ENCODE measurements around the gene RAD51B.

The RAD51B gene

DNA sequence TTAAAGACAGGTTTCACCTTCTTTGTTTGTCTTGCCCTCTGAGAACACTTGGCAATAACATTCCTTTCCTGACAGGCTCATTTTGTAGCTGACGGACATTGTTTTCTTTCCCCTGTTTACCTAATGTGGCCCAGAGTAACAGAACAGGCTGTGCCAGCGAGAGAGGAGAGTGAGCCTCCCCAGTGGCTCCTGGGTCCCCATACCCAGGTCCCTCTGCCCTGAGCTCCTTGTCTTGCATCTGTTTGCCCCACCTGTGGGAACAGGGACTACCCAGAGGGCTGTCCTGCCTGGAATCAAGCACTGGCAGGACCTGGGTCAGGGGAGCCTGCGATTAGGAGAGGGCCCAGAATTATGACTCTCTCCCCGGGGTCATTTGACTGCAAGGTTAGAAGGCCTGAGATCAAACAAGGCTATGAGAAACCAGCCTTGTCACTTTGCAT lies 750.4 kb downstream of the RAD51B start:
- no peak for DNase-seq (ENCODE audit: low read depth in 2 of 2)

DNA sequence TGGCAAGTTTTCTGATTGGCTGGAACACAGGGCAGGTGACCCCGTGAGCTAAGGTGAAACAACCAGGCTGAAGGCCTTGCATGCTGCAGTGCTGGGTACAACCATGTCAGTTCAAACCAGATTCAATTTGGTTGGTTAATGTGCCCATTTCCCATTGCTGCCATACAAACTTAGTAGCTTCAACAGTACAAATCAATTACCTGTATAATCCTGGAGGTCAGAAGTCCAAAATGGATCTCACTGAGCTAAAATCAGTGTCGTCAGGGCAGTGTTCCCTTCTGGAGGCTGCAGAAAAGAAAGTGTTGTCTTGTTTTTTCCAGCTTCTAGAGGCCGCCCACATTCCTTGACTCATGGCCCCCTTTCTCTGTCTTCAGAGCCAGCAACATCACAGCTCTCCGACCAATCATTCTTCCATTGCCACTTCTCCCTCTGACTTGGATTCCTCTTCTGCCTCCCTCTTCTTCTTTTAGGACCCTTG lies 751.6 kb downstream of the RAD51B start:
- DNase-seq (ENCODE audit: low read depth in 2 of 2), result no peak

- DNase-seq (ENCODE audit: low read depth in 2 of 2), result no peak
These were observed 752.4 kb downstream of the RAD51B start for GRCh38 chr14:68571928-68572525.

DNA sequence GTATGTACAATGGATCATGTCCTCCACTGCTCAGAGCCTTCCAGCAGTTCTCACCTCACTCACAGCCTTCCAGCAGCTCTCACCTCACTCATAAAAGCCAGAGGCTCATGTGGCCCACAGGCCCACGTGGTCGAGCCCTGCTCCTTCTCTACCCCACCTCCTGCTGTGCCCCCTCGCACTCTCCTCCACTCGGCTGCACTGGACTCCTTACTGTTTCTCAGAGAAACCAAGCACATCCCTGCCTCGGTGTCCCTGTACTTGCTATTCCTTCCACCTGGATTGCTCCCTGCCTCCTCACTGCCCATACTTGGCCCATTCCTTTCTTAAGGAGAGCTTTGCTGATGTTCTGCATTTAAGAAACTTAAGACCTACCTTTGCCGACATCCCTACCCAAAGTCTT lies 753.5 kb downstream of the RAD51B start:
- DNase-seq (ENCODE audit: low read depth in 2 of 2), result no peak

DNA sequence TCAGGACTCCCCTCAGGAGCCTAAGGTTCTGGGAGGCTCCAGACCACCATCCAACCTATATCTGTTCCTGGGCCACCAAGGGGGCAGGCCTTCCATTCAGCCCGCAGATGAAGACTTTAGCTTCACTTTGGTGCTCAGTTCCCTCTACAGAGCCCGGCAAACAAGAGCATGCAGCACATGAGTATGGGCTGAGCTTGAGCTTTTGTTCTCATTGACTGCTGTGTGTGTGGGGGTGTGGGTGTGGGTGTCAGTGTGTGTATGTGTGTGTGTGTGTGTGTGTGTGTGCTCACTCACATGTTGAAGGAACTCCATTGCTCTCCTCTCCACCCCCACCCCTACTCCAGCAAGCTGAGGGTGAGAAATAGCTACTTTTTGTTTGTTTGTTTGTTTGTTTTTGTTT lies 754.1 kb downstream of the RAD51B start:
- DNase-seq (ENCODE audit: low read depth in 2 of 2), result no peak

- DNase-seq (ENCODE audit: low read depth in 2 of 2), result no peak
These were observed 754.9 kb downstream of the RAD51B start for GRCh38 chr14:68574461-68574860.

DNA sequence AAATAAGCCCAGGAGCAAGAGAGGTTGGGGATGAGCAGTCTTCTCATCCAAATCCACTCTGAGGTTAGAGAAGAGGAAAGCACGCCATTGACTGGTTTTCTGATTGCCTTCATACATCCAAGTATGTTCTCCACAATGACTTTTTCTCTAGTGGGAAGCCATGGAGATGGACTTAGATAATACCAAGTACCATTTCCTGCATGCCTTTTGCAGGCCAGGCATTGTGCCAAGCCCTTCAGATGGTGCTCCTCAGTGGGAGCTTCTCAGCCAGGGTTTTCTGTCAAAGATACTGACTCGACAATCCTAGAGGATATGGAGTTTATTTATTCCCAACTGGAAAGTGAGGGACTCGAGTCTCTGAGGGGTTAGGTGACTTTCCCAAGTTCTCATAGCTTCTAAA lies 755.3 kb downstream of the RAD51B start:
- no peak for DNase-seq (ENCODE audit: low read depth in 2 of 2)

DNA sequence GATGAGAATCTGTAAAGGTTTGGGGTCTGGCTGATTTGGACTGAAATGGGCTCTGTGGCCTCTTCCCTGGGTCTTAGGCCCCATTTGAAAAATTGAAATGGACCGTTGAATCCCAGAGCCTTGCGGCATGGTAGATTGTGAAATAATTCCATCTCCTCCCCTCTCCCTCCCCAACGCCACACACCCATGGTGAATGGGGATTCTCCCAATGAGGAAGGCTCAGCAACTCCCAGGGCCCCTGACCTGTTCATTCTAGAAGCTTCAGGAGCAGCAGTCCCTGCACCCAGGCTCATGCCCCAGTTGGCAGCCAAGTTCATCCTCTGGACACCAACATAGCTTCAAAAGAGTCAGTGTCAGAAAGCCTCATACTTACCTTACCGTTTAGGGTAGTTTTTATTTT lies 755.8 kb downstream of the RAD51B start:
- no peak for DNase-seq (ENCODE audit: low read depth in 2 of 2)

DNA sequence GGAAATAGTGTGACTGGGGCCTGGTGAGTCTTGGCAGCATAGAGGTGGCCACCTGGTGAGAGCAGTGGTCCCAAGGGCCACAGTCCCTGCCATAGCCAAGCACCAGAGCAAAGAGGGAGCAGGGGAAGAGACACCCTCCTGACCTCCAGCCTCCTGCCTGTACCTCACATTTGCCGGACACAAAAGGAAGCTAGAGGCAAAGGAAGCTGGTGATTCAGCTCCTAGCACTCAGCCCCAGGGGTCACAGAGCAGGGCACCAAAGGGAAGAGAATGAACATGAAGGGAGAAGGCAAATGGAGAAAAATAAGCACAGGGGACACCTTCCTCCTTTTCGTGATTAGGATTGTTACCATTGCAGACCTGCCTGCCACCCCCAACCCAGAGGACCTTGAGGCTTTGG lies 756.5 kb downstream of the RAD51B start:
- DNase-seq (ENCODE audit: low read depth in 2 of 2), result no peak

- no peak for DNase-seq (ENCODE audit: low read depth in 2 of 2)
These were observed 757.1 kb downstream of the RAD51B start for GRCh38 chr14:68576496-68577244.

DNA sequence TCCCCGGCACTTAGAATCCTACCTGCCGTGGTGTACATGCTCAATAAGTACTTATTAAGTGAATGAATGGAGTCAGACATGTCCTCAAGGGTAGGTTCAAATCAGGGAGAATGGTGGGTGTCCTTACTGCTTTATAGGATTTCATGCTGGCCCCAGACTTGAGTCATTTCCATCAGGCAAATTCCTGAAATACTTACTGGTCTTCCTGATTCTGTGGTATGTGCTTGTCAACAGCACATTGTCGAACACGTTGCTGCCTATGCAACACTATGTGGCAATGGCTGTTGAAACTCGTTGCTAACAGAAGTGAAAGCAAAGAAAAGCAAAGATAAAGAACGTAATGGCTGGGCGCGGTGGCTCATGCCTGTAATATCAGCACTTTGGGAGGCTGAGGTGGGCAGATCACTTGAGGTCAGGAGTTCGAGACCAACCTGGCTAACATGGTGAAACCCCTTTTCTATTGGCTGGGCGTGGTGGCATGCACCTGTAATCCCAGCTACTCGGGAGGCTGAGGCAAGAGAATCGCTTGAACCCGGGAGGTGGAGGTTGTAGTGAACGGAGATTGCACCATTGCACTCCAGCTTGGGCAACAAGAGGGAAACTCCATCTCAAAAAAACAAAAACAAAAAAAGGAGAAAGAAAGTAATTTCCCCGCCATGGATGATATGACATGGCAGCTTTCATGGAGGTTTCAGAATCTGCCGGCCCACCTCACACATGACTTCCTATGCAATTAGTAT lies 758.4 kb downstream of the RAD51B start:
- DNase-seq (ENCODE audit: low read depth in 2 of 2), result no peak

GRCh38 chr14:68578597-68578996 lies 759.0 kb downstream of the RAD51B start:
- DNase-seq (ENCODE audit: low read depth in 2 of 2), result no peak

GRCh38 chr14:68580096-68580645 lies 760.6 kb downstream of the RAD51B start:
- DNase-seq (ENCODE audit: low read depth in 2 of 2), result no peak

DNA sequence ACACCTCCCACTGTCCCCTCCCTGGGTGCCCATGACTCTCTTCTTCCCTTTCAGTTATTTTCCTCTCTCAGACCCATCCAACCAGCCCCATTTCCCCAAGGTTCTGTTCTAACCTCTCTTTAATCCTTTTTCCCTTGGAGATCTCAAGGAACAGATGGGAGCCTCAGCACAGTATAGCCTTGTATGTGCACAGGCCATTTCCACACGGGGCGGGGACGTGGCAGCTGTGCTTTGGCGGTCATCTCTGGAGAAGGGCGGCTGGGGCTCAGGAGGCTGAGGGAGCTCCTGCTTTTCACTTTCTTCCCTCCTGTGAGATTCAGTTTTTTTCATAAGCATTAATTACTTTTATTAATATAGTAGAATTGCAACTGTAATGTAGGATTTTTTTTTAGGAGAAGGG lies 761.1 kb downstream of the RAD51B start:
- DNase-seq (ENCODE audit: low read depth in 2 of 2), result no peak

DNA sequence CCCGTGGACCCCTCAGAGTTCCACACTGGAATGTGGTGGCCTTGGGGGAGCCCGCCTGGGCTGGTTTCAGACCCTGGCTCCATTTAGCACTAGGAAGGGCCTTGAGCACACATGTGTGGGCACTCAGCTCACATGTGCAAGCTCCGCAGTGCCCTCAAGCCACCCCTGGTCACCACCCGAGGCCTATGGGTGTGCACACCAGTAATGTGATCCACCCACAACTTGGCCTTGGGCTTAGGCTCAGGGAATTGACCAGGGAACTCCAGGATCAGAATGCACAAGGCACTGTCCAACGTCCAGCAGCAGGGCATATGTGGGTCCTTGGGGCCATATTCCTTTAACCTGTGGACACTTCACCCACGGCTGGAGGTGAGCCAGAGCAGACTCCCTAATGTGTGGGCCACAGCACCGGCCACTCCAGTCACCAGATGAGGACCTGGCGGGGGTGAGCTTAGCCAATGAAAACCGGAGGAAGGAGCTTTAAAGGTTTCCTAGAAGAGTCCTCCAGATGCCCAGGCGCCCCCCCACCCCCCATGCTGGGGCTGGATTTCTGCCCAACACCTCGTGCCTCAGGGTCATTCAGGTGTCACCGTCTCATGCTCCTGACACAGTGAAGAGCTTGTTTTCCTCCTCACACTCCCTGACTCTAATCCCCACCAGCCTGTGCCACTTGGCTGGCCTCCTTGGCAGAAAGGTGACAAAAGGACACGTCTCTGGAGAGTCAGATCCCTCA lies 764.1 kb downstream of the RAD51B start:
- no peak for DNase-seq (ENCODE audit: low read depth in 2 of 2)

DNA sequence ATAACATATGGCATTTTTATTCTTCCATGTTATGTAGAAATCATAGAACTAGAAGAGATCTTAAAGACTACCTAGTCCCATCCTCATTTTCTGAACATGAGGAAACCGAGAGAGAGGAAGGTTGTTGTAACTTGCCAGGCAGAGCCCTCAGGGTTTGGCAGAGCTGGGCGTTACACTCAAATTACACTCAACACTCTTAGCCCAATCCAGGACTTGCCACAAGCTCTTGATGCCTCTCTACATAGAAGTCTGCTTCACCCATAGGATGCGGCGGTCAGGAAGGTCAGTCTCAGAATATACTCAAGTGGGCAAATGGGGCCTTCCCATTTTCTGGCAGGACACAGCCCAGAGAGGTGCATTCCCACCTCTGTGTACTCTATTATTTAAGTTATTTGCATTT lies 765.2 kb downstream of the RAD51B start:
- no peak for DNase-seq (ENCODE audit: low read depth in 2 of 2)

DNA sequence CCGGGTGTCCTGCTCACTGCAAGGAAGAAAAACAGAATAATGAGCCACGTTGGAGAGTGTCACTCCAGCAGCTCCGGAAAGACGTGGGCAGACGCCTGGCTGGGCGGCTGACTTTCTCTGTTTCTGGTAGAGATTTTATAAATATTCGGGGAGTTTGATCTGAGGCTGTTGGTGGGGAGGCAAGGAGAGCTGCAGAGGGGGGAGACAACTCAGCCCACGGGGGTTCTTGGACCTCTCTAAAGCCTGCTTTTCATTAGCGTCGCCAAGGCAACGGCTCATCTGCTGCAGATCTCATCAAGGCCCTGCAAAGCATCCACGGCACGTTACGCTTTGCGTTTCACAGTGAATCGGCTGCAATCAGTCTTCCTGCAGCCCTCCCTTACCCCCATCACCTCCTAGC lies 766.1 kb downstream of the RAD51B start:
- no peak for DNase-seq (ENCODE audit: low read depth in 2 of 2)

GRCh38 chr14:68586896-68587751 lies 767.5 kb downstream of the RAD51B start:
- DNase-seq (ENCODE audit: low read depth in 2 of 2), result no peak

- no peak for DNase-seq (ENCODE audit: low read depth in 2 of 2)
These were observed 768.4 kb downstream of the RAD51B start for GRCh38 chr14:68587931-68588330.

DNA sequence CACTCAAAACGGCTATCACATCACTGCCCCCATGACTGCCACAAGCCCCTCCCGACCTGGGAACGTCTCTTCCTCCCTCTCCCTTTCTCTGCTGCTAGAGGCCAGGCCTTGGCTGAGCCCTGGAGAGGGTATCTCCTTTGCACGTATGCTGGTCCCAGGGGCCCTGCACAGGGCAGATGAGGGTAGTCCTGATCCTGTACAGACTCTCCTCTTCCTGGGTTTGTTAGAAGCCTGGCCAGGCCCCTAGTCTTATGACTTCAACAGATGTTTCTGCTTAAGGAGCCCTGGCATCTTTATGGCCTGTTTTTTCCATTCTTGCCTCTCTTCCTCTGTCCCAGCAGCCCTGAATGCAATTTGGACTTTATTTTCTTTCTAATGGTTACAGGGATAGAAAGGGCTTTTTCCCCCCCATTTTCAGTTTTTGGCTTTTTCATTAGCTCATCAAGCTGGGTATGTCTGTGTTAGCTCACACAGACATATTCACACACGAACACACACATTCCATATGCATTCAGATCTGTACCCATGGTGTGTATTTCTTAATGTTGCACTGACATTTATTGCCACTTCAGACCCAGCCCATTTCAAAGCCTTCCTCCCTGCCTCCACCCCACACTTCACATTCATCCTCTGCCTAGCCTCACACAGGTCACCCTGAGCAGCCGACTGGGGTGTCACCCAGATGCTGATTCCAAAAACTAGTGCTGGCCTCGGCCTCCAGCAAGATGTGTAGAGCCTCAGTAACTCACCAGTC lies 770.0 kb downstream of the RAD51B start:
- no peak for DNase-seq (ENCODE audit: low read depth in 2 of 2)
